GM19238 (cell line): ENCODE results near the gene SIK1.
"Not testable (repeated sequence)": the region's sequence is repeated elsewhere in the genome, so short reads cannot be mapped to it uniquely, and the experiment has no call there.

Experiments
- DNase-seq: peaks from one replicate; pipeline ENCODE4 v3.0.0; 2011; ENCODE audit warnings: low spot score; ENCODE audit not compliant: insufficient read length

The SIK1 gene

DNA sequence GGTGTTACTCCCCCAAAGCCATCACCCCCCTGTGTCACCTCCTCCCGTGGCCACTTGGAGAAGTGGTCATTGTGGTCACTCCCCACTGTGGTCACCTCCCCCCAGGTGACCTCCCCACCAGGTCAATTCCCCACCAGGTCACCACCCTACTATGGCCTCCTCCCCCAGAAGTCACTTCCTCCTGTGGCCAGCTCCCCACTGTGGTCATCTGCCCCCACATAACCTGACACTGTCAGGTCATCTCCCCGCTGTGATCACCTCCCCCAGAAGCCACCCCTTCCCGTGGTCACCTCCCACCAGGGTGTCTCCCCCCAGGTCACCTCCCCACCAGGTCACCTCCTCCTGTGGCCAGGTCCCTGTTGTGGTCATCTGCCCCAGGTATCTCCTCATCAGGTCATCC lies 28.9 kb downstream of the SIK1 start:
- not testable (repeated sequence) for DNase-seq

DNA sequence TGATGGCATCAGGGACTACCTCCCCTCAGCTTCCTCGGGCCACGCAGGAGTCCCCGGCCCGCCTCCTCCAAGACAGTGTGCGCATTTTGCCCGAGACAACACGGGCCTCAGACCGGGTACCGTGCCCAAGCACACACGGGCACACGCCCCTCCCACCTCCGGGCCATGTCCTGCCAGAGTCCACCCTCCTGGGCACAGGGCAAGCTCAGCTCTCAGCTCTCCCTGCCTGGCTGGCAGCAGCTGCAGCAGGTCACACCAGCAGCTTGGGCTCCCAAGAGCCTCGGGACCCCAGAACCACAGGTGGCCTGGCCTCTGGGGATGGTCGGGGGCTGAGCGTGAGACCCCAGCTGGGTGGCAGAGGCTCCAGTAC lies 29.5 kb downstream of the SIK1 start:
- not testable (repeated sequence) for DNase-seq

DNA sequence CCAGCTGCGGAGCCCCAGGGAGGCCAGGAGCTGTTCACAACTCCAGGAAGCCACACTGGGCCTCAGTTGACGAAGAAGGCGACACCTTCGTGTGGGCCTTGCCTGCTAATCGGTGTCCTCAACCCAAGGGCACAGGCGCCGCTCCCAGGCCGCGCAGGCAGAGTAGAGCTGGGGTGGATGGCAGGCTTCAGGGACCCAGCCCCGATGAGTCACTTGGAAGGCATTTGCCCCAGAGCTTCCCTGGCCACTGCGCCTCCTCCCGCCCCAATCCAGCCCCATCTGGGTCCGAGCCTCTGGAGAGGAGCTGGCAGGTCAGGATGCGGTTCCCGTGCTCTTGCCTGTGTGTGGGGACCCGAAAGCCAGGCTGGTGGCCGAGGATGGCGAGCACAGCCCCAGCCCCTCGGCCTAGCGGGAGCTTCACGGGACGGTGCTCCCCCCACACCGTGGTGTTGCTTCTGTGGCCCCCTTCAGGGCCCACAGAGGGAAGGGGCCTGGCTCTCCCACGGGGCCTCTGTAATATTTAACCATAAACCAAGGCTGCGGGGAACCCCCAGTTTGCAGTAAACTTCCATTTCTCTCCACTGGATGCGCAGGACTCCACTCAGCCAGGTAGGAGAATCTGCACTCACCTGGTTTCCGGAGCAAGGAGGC lies 30.0 kb downstream of the SIK1 start:
- not testable (repeated sequence) for DNase-seq

DNA sequence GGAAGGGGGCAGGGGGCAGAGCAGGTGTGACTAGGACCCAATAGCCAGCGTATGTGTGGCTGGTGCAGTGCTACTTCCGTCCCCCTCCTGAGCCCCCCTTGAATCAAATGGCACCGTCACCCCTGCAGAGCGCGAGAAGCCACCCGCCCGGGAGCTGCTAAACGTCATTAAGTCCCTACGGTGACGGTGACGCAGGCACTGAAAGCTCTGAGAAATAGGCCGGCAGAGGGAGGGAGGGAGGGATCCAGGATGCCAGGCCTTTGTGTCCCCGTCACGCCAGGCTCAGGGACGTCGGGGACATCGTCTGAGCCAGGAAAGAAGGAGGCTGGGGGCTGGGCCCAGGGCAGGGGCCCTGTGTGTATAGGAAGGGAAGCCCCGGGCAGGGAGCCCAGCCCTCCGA lies 43.6 kb downstream of the SIK1 start:
- not testable (repeated sequence) for DNase-seq

DNA sequence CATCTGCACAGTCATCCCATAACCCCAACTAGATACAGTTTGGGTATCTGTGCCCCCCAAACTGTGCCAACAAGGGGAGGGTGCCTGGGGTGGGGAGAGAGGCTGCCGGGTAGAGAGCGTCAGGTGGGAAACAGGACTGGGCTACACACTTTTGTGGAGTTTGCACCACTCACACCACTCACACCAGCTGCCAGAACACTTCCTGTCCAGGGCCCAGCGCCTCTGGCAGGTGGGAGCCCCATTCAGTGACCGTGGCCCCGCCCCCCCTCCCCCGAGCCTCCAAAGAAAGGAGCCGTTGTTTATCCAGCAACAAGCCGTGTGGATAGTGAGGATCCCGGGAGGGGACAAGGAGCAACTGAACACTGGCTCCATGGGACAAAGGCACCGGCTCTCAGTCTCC lies 44.0 kb downstream of the SIK1 start:
- not testable (repeated sequence) for DNase-seq

DNA sequence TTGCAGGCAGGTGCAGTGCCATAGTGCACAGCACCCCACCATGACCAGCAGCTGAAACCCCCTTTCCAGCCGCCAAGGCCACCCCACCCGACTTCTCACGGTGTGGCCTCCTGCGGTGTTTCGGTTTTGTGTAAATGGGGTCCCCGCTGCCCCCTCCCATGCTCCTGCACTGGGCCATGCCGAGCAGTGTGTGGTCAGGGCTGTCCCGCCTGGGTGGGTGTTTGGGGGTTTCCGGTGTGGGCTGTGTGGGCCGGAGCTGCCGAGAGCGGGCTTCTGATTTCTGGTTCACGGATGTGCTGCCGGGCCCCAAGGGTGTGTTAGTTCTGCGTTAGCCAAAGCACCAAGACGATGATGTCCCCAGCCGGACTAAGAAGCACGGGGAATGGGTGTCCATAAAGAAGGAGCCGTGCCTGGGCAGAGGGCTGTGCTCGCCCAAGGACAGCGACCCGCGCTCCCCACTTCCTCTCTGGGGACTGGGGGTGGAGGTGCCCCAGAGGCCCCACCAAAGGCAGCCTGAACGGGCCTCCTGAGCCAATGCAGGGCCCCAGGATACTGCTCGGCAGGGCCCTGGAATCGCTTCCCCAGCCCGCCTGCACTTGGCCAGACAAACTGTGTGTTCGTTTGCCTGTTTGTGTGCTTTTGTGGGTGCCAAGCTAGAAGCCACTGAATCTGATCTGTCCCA lies 45.9 kb downstream of the SIK1 start:
- DNase-seq = not testable (repeated sequence)

DNA sequence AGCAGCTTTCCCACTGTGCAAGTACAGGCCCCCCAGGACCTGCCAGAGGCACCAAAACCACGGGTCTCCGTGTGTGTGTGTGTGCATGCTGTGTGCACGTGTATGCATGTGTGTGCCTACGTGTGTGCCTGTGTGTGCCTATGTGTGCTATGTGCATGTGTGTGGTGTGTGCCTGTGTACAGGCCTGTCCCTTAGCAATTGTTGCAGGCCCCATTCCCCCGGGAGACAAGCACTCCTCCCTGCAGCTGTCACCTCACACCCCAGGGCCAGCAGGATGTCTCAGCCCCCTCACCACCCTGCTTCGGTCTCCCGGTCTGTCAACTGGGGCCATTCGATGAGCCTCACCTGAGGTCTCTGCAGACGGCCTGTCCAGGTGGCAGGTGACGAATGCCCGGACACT lies 46.6 kb downstream of the SIK1 start:
- DNase-seq = not testable (repeated sequence)

DNA sequence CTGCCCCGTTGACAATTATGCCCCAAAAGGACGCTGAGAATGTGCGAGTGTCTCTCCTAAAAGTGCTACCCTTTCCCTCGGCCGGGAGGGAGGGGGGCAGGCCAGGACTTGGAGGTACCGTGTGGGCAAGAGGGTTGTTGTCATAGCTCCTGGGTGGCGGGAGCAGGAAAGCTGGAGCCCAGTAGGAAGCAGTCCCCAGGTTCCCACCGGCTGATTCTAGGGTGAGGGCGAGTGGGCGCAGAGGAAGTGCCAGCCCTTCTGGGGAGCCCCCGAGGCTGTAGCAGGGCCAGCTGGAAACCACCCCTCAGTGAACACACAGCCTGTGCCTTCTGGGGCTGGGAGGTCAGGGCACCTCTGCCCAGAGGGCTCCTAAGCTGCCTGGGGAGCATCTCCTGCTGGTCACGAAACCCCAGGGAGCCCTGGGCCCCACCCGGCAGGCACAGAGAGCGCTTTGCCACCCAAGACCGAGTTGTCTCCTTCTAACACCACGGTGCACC lies 47.3 kb downstream of the SIK1 start:
- not testable (repeated sequence) for DNase-seq

DNA sequence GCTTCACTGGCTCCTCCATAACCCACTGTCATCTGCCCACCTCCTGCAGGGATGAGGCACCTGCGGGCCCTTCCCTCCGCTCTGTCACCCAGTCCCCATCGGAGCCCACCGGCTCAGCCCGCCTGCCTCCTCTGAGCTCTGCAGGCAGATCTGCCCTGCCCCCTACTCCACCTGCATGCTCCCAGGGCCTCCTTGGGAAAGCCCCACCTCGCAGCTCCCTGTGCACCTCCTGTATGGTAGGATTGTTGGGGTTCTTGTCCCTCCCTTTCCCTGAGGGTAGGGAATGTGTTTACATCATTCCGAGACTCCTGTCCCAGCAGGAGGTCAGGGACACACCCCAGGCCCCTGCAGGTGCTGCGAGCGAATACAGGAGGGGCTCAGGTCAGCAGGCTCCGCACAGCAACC lies 50.5 kb downstream of the SIK1 start:
- DNase-seq = no peak

DNA sequence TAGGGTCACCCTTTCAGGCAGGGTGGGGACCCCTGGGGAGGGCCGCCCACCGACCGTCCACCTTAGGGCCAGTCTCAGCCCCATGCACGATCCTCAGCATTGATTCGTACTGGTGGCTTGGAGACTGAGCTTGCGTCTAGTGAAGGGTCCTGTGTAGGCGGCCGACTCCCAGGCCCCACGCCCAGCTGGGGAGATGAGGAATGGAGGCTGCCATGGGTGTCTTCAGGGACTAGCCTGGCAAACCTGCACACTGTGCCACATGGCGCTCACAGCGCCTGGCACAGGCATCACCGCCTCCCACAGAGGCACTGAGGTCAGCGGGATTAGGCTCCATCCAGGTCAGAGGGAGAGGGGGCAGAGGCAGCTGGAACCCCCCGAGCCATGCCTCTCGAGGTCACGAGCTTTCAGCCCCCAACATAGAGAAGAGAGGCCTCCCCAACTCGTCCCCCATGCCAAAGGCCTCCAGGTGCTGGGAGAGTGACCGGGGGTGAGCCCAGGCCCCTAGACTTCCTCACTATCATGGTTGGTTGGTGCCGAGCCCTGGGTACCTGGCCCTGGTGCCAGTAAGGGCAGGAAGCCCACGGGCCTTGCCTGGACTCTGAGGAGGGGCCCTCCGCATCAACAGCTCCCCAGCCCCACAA lies 51.0 kb downstream of the SIK1 start:
- DNase-seq = no peak

DNA sequence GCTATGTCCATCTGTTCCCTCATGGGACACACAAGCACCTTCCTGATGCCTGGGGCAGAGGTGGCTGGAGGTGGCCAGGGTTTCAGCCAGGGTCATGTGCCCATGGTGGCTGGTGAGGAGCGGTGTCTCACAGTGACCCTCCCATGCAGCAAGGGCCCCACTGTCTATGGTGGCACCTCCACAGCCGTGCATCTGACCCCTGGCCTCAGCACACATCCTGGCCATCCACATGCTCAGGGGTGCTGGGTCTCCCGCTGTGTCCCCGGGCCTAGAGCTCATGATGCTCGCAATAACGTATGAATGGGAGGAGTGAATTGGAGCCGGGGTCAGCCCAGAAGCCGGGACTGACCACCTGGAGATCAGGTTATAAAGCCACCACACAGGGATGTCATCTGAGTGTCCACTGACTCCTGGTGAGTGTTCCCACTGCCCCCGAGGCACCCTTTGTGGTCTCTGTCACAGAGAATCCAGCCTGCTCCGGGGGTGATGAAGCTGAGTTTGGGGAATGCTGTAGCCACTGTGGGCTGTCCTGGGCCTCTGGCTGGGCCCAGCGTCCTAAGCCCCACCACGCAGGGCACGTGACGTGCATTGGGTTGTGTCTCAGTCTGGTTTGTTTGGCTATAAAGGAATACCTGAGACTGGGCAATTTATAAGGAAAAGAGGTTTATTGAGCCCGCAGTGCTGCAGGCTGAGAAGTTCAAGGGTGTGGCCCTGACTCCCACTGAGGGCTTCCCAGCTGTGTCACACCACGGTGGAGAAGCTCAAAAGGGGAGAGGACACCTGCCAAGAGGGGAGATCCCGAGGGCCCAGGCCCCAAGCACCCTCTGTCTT lies 51.7 kb downstream of the SIK1 start:
- no peak for DNase-seq

DNA sequence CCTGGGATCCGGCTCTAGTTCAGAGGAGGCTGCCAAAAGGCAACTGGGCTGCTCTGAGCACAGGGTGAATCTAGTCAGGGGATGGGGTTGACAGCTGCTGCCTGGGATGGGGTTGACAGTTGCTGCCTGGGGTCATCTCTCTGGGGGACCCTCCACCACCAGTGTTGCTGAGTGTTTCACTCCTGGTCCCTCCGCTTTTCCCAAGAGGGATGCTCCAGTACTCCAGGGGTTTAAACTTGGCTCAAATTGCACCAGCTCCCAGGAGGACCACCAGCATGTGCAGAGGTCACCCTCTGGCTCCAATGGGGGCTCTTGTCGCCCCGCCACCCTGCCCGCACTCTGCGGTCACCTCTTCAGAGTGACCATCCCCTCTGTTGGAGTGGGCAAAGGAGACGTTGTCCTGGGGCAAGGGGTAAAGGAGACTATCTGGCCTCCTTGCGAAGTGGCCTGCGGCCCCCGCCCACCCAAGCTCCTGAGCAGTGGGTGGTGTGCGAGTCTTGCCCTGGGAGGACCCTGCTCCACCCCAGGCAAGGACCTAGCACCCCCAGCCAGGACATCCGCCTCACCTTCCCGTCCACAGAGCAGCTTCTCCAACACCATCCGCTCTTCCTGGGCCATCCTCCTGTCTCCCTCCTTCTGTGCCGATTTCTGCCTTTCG lies 52.6 kb downstream of the SIK1 start:
- DNase-seq = no peak

DNA sequence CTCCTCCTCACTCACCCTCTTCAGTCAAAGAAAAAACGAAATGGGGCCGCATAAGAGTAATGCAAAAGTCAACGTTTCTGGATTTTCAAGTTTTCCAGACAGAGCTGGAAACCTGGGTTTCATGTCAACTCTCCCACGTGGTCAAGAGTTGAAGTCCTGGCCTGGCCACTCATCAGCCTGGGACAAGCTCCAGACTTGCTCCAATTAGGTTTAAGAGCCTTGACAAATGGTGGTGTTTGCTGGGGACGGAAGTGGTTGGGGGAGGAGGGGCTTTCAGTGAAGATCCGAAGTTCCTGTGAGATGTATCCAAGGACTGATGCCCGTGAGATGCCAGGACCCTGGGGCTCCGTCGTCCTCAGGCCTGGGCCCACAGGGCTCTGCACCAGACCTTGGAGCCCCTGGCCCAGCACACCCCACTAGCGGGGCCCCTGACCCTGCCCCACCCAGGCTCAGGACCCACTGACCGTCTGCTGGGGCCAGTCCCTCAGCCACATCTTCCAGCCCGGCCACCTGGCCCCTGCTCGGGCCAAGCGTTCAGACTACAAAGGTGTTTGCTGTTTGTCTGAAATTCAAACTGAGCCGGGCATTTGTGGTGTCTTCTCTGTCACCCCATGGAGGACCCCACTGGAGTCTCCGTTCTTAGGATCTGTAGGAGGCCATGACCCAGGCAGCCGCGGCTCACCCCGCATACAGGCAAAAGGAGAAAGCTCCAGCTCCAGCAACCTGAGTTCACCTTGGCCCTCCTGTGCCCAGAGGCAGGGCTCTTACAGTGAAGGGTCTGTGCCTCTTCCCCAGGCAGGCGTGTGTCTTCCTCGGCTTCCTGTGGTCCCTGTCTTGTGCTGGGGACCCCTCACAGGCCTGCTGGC lies 53.3 kb downstream of the SIK1 start:
- no peak for DNase-seq

DNA sequence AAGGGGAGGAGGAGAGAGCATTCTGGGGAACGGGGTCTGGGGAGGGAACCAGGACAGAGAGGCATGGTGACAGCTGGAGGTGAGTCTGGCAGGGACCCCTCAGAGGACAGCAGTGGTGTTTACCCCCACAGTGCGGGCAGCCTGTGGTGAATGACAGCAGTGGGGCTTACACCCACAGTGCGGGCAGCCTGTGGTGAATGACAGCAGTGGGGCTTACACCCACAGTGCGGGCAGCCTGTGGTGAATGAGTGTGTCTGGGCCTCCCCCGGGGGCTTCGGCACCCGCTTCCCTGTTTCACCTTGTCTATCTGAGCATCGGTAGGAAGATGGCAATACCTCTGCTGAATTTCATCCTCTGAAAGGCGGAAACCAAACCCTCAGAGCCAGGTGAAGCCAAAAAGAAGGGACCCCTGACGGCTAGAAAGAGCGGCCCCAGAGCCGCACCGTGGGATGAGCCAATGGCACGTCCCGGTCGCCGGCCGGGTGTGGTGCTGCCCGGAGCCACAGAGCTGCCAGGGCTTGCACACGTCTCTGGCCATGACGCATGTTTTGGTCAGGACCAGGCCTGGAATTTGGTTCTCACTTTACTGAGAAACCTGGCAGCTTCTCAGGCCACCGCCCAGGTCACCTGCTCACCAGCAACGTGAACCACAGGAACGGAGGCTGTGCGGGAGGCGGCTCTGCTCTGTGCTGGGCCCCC lies 54.1 kb downstream of the SIK1 start:
- no peak for DNase-seq

DNA sequence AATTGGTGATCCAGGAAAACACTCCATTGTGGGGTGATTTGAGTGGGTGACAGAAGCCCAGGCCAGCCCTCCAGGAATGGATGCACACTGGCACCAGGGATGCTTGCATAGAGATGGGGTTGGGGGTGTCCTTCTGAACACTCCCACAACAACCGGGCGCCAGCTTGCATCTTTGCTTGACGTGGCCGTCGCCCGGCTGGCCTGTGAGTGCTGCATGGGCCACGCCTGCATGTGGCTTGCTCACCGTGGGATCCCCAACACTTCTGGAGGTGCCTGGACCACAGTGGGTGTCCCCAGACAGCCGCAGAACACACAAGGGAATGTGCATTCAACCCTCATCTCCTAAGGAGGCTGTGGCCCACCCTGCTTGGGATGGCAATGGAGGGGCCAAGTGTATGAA lies 55.1 kb downstream of the SIK1 start:
- DNase-seq = no peak

DNA sequence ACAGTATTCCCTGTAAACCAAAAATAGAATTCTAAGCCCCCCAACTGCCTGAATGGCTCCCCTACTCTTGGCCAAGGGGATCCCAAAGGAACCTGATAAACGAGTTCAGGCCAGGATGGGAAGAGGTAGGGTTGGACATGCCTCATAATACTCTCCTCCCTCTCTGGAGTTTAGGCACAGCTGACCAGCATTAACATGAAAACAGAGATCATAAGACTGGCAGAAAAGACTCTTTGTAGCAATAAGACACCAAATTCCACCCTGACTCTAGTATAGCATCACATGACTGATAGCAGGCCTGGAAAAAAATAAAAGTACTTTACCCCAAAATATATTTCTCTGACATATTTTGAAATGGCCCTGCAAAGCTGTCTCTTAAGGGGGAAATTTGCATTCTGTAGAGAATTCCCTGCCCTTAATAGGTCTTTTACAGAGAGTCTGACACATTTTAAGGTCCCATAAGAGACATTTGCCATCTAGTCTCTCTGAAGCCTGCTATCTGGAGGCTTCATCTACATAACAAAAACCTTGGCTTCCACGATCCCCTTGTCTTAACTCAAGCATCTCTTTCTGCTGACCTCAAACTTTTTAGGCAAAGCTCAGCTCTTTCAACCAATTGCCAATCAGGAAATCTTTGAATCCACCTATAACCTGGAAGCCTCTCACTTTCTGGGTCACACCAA lies 55.9 kb downstream of the SIK1 start:
- DNase-seq = no peak

DNA sequence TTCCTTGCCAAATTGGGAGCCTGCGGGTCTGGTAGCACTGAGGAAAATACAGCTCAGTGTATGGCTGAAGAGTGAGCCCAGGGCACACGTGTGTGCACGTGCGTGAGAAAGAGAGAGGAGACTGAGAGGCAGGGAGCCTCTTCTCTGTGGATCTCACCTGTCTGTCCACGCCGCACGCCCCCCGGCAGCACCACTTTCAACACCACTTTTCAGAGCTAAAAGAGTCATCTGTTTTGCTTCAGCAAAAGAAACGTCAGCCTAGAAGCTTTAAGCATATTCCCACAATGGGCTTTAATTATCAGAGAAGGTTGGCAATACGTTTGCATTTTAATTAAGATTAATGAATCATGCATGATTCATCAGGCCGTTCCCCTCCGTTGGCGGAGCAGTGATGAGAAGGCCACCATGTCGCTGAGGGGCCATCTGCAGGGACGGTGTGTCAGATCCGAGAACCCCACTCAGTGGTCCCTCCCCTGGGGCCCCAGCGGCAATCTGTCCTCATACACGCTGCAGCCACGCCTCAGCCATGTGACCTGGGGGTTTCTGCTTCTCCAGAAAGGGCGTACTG lies 56.8 kb downstream of the SIK1 start:
- DNase-seq = no peak

DNA sequence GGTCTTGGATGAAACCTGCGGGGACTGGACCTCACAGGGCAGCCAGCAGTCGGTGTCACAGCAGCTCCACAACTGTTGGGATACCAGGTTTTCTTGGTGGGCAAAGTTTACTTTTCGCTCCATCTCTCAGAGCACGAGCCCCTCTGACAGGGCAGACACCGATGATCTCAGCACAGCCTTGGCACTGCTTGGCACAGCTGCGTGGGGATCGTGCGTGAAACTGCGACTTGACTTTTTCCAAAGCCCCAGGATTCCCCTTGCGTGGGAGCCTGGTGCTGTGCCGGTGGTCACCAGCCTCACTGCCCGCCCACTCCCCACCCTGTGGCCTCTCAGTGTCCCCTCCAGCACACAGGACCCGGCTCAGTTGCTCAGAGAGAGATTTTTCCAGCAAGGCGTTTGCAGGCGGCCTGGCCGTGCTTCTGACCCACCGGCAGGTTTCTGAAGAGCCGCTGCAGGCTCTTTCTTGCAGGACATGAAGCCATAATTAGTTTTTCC lies 57.3 kb downstream of the SIK1 start:
- DNase-seq = no peak

DNA sequence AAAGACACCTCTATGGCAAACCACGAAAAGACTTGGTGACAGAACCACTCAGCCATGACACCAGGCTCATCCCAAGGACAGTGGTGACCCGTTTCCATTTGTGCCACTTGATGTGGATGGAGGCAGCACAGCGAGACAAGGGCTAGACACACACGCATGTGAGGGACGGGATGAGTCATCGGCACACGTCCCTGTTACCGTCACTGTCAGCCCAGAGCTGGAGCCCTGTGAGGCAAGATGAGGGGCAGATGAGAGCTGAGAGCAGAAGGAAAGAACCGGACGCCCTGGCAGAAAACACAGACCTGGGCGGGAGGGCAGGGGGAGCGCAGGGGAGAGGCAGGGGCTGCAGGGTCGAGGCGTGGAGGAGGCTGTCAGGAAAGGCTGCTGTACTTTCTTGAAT lies 57.8 kb downstream of the SIK1 start:
- no peak for DNase-seq
